Measurements from ENCODE around the gene BCO2.

Gene BCO2

DNA sequence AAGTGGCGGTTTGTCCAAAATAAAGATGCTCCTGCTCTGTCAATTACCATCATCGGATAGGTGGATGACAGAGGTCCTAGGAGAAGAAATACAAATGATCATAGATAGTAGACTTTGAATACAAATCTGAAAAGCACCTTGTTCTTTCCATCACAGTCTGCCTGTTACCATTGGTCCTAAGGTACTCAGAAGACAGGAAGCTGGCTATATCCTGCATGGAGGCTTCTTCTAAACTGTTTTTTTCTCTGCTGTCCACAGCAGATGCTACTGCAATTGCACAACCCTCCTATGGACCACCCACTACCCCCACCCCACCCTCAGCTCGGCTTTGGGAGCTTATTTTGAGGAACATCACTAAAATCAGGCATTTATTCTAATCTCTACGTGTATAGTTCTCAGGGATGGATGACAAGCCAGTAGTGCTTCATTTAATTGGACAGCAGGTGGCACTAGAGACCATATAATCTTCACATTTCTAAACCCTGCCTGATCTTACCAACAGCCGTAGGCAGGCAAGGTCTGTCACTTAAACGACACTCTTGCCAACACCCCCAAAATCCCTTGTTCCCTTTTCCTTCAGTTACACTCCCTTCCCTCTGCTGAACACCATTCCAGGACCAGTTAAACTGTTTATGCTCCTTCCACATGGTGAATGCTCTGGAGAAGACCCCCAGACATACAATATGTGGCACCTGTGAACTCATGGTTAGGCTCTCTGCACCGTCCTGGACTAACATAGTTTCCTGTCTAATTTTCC, 44.3 kb downstream of the BCO2 start:
- DNase-seq = peak; percentile 33 to 49

- DNase-seq = no peak
Measured at GRCh38 chr11:112221274-112221835, 46.0 kb downstream of the BCO2 start.

DNA sequence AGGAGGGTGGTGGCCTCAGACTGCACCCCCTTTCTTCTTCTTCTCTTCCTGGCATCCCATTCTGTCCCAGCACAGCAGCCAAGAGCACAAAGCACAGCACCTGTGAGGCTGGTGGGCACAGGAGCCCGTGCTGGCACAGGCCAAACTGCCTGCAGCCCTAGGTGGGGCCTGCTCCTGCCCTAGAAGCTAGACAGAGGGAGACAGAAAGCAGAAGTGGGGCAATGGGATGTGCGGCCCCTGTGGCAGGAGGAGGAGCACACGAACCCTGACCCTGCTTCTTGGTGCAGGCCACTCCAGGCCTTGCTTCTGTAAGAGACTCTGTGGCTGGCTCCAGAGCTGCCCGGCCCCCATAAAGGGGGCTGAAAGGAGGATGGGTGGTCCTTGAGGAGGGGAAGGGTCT, 47.0 kb downstream of the BCO2 start:
- DNase-seq = no peak

GRCh38 chr11:112223121-112223520, 47.8 kb downstream of the BCO2 start:
- DNase-seq = no peak

DNA sequence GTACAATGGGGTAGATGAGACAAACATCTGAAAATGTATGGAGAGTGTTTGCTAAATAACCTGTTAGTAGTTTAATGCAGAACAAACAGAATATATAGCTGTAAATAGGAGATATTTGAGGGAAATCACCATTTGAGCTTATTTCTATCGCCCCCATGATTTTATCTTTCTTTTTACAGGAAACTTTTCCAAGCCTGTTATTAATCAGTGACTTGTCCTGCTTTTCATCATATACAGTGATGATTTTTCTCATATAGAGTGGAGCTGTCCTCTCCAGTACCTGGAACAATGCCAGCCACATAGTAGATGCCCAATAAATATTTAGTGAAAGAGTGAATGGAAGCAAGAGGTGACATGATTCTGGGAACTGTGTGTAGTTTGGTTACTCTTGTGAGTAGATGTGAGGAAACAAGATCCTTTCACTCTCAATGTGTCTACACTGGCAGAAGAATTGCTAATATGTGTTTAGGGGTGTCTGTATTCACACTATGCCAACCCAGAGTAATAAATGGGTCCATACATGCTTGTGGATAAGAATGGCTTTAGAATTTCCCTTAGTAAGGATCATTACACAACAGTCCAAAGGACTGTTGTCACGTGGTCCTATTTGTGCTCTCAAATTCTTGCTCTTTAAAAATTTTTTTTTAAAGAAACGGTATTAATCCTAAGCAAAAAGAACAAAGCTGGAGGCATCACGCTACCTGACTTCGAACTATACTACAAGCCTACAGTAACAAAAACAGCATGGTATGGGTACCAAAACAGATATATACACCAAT, 48.6 kb downstream of the BCO2 start:
- no peak for DNase-seq

DNA sequence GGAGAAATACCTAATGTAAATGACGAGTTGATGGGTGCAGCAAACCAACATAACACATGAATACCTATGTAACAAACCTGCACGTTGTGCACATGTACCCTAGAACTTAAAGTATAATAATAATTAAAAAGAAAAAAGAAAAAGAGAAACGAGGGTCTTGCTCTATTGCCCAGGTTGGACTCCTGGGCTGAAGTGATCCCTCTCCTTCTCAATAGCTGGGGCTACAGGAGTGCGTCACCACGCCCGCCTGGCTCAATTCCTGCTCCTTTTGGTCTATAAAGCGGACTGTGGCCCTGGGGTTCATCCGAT, 50.4 kb downstream of the BCO2 start:
- no peak for DNase-seq

DNA sequence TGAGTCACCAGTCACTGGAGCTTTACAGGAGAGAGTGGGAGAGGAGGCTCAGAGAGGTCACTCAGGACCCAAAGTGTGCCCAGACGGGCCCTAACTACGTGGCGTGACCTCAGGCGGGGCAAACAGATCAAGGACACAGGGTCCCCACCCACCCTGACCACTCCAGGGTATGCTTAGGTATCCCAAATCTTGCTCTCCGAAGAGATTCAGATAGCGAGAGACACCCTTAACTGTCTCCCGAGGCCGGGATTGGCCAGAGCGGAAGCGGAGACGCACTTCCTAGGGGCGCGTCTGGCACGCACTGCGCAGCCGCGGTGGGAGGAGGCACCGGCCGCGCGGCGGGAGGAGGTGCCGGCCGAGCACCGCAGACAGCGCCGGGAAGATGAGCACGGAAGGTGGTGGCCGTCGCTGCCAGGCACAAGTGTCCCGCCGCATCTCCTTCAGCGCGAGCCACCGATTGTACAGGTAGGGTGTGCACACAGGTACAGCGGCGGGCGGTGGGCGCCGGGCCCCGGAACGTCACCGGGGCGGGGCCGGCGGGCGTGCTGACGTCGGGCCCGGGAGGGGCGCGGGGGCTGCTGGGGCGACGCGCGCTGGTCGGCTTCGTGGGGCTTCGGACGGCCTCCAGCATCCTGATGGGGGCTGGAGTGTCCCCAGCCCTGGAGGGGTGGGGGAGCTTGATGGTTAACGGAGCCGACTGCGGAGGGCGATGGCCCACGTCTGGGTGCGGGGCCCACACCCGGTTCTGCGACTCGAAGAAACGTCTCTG, 50.9 kb downstream of the BCO2 start, which contains the start of gene PTS:
Gene PTS (plus strand): TSS at position 367 of the 769 bp plus-strand sequence. CDS start 16 bp downstream, at position 383.
- DNase-seq = peak; percentile 74 to 79

DNA sequence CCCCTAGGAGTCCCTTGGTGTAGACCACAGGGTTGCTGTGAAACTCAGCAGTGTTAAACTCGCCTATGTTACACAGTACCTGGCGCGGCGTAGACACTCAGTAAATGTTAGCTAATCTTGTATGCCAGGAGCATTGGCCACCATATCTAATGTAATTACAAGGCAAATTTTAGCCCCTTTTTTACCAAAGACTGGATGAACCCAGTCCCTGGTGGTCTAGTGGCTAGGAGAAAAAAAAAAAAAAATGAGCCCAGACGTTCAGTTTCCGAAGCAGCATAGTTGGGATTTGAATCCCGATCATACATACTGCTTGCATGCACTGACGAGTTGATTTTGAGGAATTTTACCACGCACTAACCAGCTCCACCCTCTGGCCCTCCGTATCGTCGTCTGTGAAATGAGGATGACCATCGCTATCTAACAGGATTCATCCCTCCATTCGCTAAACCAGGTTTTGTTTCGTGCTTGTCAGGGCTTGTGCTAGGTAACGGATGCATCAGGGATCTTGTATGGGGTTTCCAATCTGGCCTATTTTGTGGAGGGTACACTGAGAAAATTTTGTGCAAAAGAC, 51.6 kb downstream of the BCO2 start:
- no peak for DNase-seq

- no peak for DNase-seq
Measured at GRCh38 chr11:112227471-112227870, 52.2 kb downstream of the BCO2 start.

DNA sequence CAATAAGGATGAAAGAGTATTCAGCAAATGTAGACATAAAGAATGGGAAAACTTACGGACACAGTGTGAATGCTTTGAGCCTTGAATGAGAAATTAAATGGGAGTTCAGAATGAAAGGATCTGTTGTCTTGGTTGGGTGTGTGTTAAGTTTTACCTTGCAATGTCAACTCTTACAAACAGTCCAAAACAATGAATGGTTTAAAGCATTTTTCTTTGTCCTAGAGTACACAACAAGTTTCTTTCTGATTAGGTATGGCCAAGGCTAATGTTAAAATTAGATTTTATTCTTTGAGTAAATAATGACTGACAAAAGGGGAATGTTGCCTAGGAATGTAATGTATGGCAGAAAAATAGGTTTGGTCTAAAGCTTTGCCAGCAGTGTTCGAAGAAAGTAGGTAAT, 53.4 kb downstream of the BCO2 start:
- DNase-seq = no peak

DNA sequence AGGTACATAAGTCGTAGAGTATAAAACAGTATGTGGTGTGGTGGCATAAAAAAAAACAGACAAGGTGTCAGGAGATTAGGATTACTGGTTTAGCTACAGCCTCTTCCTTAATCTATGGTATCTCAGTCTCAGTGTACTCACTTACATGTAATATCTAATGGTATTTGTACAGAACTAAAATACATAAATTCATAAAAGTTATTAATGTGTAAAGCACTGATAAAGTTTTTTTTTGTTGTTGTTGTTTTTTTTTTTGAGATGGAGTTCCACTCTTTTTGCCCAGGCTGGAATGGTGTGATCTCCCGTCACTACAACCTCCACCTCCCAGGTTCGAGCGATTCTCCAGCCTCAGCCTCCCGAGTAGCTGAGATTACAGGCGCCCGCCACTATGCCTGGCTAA, 53.8 kb downstream of the BCO2 start:
- no peak for DNase-seq

- no peak for DNase-seq
Measured at GRCh38 chr11:112229746-112230433, 54.6 kb downstream of the BCO2 start.

- no peak for DNase-seq
Measured at GRCh38 chr11:112231952-112232351, 56.6 kb downstream of the BCO2 start.

DNA sequence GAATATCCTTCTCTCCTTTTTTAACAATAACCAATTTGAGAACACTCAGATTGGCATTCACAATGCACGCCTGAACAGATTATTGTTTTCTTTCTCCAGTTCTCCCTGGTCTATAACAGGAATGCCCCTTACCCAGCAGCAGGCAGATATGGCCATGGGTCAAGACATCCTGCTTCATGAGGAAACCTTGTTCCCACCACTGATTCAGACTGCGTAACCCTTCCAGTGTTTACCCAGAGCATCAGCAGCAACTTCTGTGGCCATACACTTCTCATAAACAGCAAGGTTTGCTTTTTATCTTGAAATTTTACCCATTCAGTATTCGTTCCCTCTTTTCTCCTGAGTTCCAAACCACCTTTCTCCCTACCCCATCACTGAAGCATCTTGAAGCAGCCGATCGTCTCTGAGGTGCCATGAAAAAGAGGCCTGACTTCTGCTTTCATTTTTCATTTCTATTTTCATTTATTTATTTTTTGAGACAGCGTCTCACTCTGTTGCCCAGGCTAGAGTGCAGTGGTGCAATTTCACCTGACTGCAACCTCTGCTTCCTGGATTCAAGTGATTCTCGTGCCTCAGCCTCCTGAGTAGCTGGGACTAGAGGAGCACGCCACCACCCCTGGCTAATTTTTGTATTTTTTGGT, 60.6 kb downstream of the BCO2 start:
- no peak for DNase-seq

DNA sequence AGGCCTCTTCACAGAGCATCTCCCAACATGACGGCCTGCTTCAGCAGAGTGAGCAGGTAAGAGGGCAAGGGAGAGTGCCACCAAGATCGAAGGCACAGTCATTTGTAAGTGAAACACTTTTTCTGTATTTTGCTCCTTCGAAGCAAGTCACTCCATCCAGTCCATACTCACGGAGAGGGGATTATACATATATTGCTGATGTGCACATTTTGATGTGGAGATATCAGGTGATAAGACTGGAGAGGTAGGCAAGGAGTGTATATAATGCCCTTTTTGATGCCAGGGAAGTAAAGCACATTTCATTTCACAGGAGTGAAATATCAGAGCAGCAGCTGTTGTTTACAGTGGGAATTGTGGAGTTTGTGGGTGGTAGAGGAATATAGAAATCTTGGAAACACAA, 62.1 kb downstream of the BCO2 start:
- no peak for DNase-seq

DNA sequence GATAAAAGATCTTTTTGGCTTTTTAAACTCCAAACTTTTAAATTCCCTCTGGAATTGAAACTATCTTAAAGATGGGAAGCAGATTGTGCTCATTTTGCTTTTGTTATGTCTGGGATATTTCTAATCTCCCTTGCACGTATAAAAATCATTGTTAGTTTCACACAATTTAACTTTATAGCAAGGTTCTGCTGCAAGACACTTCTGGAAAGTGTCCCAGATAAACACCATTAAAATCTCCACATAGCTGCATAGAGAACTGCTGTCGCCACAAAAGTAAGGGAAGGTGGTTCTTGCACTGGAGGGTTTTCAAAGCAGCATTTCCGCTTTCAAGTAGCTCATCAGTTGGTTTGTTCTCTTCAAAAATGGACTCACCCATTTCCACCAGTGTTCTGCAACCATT, 62.7 kb downstream of the BCO2 start:
- DNase-seq = no peak

DNA sequence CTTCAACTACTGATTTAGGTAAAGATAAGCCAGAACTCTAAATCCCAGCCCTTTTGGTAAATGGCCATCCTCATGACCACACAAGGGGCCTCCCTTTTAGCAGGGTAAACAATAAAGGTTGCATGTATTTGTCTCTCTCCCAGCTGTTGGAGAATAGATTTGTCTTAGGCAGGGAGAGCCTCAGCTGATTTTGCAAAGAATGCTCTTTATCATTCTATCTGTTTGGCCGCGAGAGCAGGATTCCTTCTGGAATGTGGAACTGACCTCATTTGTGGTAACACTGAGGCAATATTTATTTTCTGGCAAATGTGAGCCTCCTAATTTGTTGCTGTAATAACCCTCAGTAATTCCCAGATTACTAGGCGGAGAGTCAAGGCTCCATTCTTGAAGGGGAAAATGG, 66.2 kb downstream of the BCO2 start:
- no peak for DNase-seq

DNA sequence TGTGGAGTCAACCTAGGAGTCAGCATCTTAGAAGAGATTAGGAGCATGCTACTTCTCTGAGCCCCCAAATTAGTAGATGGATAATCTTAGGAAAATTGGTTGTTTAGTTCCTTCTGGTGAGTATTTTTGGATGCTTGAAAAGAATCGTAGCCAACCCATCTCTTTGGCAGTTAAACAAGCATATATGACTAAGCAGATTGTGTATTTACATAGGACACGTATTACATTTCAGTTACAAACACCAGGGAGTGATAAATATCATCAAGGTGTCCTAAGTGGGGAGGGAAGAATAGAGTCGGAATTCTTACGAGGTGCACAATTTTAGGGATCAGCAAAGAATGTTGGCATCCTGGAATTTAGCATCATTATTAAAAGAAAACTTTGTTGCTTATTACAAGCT, 71.9 kb downstream of the BCO2 start:
- DNase-seq = no peak

DNA sequence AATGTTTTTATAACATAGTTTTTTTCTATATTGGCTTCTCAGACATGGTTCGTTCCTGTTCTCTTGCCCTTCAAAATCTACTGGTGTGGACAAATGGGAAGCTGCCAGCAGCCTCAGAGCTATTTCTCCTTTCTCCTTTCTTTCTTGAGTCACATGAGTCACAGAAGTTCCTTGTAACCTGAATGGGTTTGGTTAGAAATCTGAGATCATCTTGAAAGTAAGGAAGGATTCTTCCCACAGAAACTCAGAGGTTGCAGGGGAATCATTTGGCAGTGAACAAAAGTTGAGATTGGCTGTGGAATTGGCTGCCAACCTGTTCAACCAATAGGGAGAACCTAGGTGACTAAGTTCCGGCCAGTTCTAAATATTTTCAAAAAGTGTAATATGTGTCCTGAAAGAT, 72.9 kb downstream of the BCO2 start:
- no peak for DNase-seq

DNA sequence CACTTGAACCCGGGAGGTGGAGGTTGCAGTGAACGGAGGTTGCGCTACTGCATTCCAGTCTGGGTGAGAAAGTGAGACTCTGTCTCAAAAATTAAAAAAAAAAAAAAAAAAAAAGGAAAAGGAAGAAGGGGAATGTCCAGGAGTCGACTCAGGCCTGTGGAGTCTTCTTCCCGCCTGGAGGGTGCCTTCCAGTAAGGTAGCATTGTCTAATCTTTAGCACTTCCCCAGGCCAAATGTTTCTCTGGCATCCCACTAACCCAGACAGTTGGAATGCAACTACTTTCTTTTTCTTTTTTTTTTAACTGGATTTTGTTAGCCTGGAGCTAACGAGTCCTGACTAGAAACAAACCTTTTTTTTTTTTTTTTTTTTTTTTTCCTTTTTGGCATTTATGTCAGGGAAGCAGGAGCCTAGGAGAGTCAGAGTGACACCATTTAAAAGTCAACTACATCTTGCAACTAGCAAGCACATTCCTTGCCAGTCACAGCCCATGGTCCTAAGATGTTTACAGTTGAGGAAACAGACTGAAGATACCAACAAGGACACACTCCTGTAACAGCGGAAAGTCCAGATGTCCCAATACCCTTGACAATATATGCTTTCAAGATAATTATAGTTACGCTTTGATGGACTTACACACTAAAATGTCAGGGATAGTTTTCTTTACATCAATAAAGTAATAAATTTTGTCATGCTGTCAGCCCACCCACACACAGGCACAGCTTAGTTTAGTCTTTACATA, 74.7 kb downstream of the BCO2 start:
- no peak for DNase-seq

DNA sequence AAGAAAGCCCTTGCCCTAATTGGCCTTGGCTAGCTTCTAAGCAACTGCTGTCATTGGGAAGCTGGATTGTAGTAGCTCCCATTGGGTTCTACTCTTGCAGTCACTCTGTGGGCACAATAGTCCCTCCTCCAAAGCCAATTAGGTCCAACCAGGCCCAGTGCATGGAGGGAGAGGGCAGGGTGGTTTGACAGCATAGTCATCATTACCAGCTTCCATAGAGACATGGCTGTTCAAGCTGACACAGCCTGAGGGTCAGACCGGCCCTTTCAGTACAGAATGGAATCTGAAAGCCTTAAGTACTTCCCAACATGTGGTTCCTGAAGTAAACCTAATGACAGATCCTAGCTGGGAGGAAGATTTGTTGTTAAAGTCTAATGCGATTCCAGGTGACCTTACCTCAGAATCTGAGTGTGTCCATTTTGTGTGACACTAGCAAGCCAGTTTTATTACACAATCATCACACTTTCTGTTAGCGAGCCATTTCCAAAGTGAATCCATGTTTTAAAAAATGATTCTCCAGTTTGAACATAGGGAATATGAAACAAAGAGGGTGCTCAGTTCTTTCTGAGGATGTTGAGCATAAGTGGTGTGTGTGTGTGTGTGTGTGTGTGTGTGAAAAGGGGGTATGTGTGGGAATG, 78.4 kb downstream of the BCO2 start:
- no peak for DNase-seq

Measured in activated CD4-positive, alpha-beta T cell treated with anti-CD3 and anti-CD28 coated beads for 4 hours (primary cell).